PC-3 (cell line): Measurements from ENCODE around the gene ERH. TPM values are rescaled to one million over a fixed set of nuclear protein-coding genes. Genes with fewer than 3 reads are reported as not detected.
"Not testable (repeated sequence)": the region's sequence is repeated elsewhere in the genome, so short reads cannot be mapped to it uniquely, and the experiment has no call there.

Source experiments
- ATAC-seq: fragments of 200-7000 bp; cut with Tn5 transposase; 2 replicates; pipeline ENCODE4 v1.9.1; 2020; ENCODE audit warnings: mild to moderate bottlenecking, moderate library complexity
- BruUV-seq: library from RNA; stranded (reverse); fragments of 400-500 nt; replicated peaks from 2 replicates; lab custom pipeline; 2021; lab: Mats Ljungman, UMichigan
- CTCF ChIA-PET: fragments of 300-600 bp; sonication (Branson Sonifier 250); formaldehyde crosslinking; loops from one replicate; lab custom pipeline; 2022; ENCODE audit warnings: antibody characterized with exemption; lab: Charles Lee
- POLR2A ChIA-PET: fragments of 300-600 bp; sonication (Branson Sonifier 250); formaldehyde crosslinking; loops from one replicate; lab custom pipeline; 2022; ENCODE audit warnings: antibody characterized with exemption; ENCODE audit not compliant: unreplicated experiment; lab: Charles Lee
- DNase-seq: peaks from one replicate; pipeline ENCODE4 v3.0.0-alpha.2; 2015
- H2AFZ ChIP-seq: fragments of 300-600 bp; sonication (generic); 2 replicates; pipeline ENCODE4 v1.6.0; 2016; ENCODE audit warnings: antibody characterized with exemption, low read length
- H3F3A ChIP-seq: fragments of 300-600 bp; sonication (generic); one replicate; pipeline ENCODE4 v1.6.0; 2017; ENCODE audit warnings: antibody characterized with exemption, low read length, control low read depth, mild to moderate bottlenecking; ENCODE audit not compliant: unreplicated experiment
- H3K27ac ChIP-seq: fragments of 300-600 bp; sonication (generic); 2 replicates; pipeline ENCODE4 v1.5.1; 2016; ENCODE audit warnings: mild to moderate bottlenecking, low read length
- H3K27me3 ChIP-seq: fragments of 300-600 bp; sonication (generic); 2 replicates; pipeline ENCODE4 v1.6.1; 2016; ENCODE audit warnings: low read length, mixed read lengths
- H3K36me3 ChIP-seq: fragments of 300-600 bp; sonication (generic); 2 replicates; pipeline ENCODE4 v1.6.1; 2016; ENCODE audit warnings: low read depth, mixed run types, low read length, mixed read lengths
- H3K4me1 ChIP-seq: fragments of 300-600 bp; sonication (generic); 2 replicates; pipeline ENCODE4 v1.5.1; 2016; ENCODE audit warnings: low read length; ENCODE audit not compliant: insufficient read depth
- H3K4me2 ChIP-seq: fragments of 300-600 bp; sonication (generic); 2 replicates; pipeline ENCODE4 v1.6.0; 2016; ENCODE audit warnings: low read length
- H3K4me3 ChIP-seq: fragments of 300-600 bp; sonication (generic); 2 replicates; pipeline ENCODE4 v1.5.1; 2016; ENCODE audit warnings: mild to moderate bottlenecking, low read length, mixed read lengths
- H3K79me2 ChIP-seq: fragments of 300-600 bp; sonication (generic); 2 replicates; pipeline ENCODE4 v1.6.1; 2017; ENCODE audit warnings: low read length, mixed read lengths
- H3K9ac ChIP-seq: fragments of 300-600 bp; sonication (generic); 2 replicates; pipeline ENCODE4 v1.6.0; 2016; ENCODE audit warnings: mild to moderate bottlenecking, low read length
- H3K9me2 ChIP-seq: fragments of 300-600 bp; sonication (generic); replicated peaks from 2 replicates; pipeline ENCODE4 v1.6.1; 2016; ENCODE audit warnings: mixed run types, low read length, mixed read lengths
- H3K9me3 ChIP-seq: fragments of 300-600 bp; sonication (generic); 2 replicates; pipeline ENCODE4 v1.6.1; 2016; ENCODE audit warnings: low read length, mixed read lengths
- H4K20me1 ChIP-seq: fragments of 300-600 bp; sonication (generic); 2 replicates; pipeline ENCODE4 v1.6.1; 2016; ENCODE audit warnings: low read length, mixed read lengths
- CTCF ChIP-seq: fragments of 300-600 bp; sonication (generic); conservative IDR thresholded peaks from 2 replicates; pipeline ENCODE4 v1.5.1; 2017; ENCODE audit warnings: antibody characterized with exemption, low read depth, mild to moderate bottlenecking, low read length
- EZH2 ChIP-seq: fragments of 300-600 bp; sonication (generic); IDR thresholded peaks from one replicate; pipeline ENCODE4 v1.6.1; 2017; ENCODE audit warnings: antibody characterized with exemption, mild to moderate bottlenecking, low read length; ENCODE audit not compliant: unreplicated experiment
- EZH2phosphoT487 ChIP-seq: fragments of 300-600 bp; sonication (generic); IDR thresholded peaks from 2 replicates; pipeline ENCODE4 v1.6.1; 2018; ENCODE audit warnings: mild to moderate bottlenecking, antibody characterized with exemption, low read length, borderline replicate concordance
- intact Hi-C: fragments of 100-400 bp; cut with micrococcal nuclease; formaldehyde crosslinking; loops from 2 replicates; pipeline ENCODE4 v1.9.0; 2023
- total RNA-seq: library from RNA; depleted of rRNA; stranded (reverse); fragments of >200 nt; gene quantifications from 2 replicates; pipeline ENCODE4 v1.2.3, GENCODE V29; 2014

Gene ERH
- total RNA-seq, 1 experiment from 2014 or later = 128 TPM

GRCh38 chr14:69423279-69423678 is 25.2 kb upstream of the ERH start:
- ChIA-PET CTCF (interaction anchor here (0.6 kb wide), 1 partner anchor 32 kb away, joined by 3 read pairs; no protein-coding TSS in a partner anchor), POLR2A (no interaction called here)
- Histone ChIP-seq H3K4me3 (no peak overlapping the region), H3K9me3 (no peaks in the 10 kb centered on the region), H3K9me2 (no peaks in the 10 kb centered on the region), H4K20me1 (peaks cover 19% of the 10 kb centered on the region), H3K4me1 (peaks cover 18% of the 10 kb centered on the region), H3K27me3 (no peaks in the 10 kb centered on the region), H3K79me2 (peaks cover 67% of the 10 kb centered on the region), H3K36me3 (peaks cover 20% of the 10 kb centered on the region), H3F3A (peaks cover 5% of the 10 kb centered on the region), H3K27ac (peak overlapping the region; percentile 76; the same call in 1 of the 2 replicates), H3K9ac (no peak overlapping the region), H3K4me2 (no peak overlapping the region), H2AFZ (no peak overlapping the region)
- intact Hi-C loops = no loop called here
- DNase-seq = no peak
- TF ChIP-seq EZH2phosphoT487 = no peak
- no peak for TF ChIP-seq CTCF
- TF ChIP-seq EZH2 = no peak
- no TSS peak for BruUV-seq
- no peak for ATAC-seq

- Histone ChIP-seq H4K20me1 (peaks cover 20% of the 10 kb centered on the region), H3K79me2 (peaks cover 76% of the 10 kb centered on the region)
- BruUV-seq, H3K36me3 ChIP-seq, H3K4me3 ChIP-seq, H3K9me3 ChIP-seq, H3K9me2 ChIP-seq, POLR2A ChIA-PET, intact Hi-C loops, H3F3A ChIP-seq, H3K4me2 ChIP-seq, H3K4me1 ChIP-seq, H3K27ac ChIP-seq, CTCF ChIA-PET, H2AFZ ChIP-seq, ATAC-seq, DNase-seq, H3K9ac ChIP-seq, H3K27me3 ChIP-seq: not testable (repeated sequence)
Observed at GRCh38 chr14:69416087-69416486, 18.0 kb upstream of the ERH start.

GRCh38 chr14:69413483-69413882 is 15.4 kb upstream of the ERH start:
- ATAC-seq (no peak), DNase-seq (no peak)
- POLR2A ChIA-PET = no interaction called here
- Histone ChIP-seq H3K9me2 (no peaks in the 10 kb centered on the region), H3K4me1 (no peaks in the 10 kb centered on the region), H3F3A (no peaks in the 10 kb centered on the region), H3K27me3 (no peaks in the 10 kb centered on the region), H3K9ac (no peak overlapping the region), H3K4me2 (no peak overlapping the region), H3K9me3 (no peaks in the 10 kb centered on the region), H3K79me2 (peaks cover 83% of the 10 kb centered on the region), H2AFZ (no peak overlapping the region), H3K4me3 (no peak overlapping the region), H3K36me3 (no peaks in the 10 kb centered on the region), H3K27ac (no peak overlapping the region), H4K20me1 (peaks cover 27% of the 10 kb centered on the region)
- no TSS peak for BruUV-seq
- intact Hi-C loops = no loop called here
- TF ChIP-seq EZH2phosphoT487 (no peak), CTCF (no peak)
- CTCF ChIA-PET = no interaction called here
